ENCODE results near the gene TRIML2.

- TF ChIP-seq CTCF (IDR thresholded peaks at IDR 0.05) = no peak
- no peak for TF ChIP-seq POLR2A (IDR thresholded peaks at IDR 0.05)
Measured at GRCh38 chr4:188121530-188121929, 12.1 kb upstream of the TRIML2 start.

All from testis (tissue), 2 donors.